IMR-90 (cell line): ENCODE data around the gene BRPF1. TPM values are rescaled to one million over a fixed set of nuclear protein-coding genes. Genes with fewer than 3 reads are reported as not detected.

ENCODE experiments used
- ATAC-seq: fragments of 200-7000 bp; cut with Tn5 transposase; 2 replicates; pipeline ENCODE4 v1.9.1; 2020; ENCODE audit warnings: low read depth, mild to moderate bottlenecking, moderate library complexity
- BruUV-seq: library from RNA; stranded (reverse); fragments of 400-500 nt; replicated peaks from 2 replicates; lab custom pipeline; 2021; lab: Mats Ljungman, UMichigan
- CTCF ChIA-PET: fragments of 300-600 bp; formaldehyde crosslinking; extraction: SDS; loops from one replicate; lab custom pipeline; 2021; ENCODE audit warnings: antibody characterized with exemption; lab: Yijun Ruan, JAX
- POLR2A ChIA-PET: fragments of 300-600 bp; sonication (Branson Sonifier 250); formaldehyde crosslinking; loops from one replicate; lab custom pipeline; 2022; ENCODE audit warnings: antibody characterized with exemption; ENCODE audit not compliant: unreplicated experiment; lab: Charles Lee
- DNase-seq: peaks from one replicate; pipeline ENCODE4 v3.0.0; 2013
- H2AFZ ChIP-seq: replicated peaks from 2 replicates; pipeline ENCODE3; 2013; ENCODE audit warnings: low read length, mild to moderate bottlenecking; ENCODE audit not compliant: poor library complexity
- H2AK5ac ChIP-seq: 2 replicates; pipeline ENCODE4 v1.6.1; 2013; ENCODE audit warnings: low read depth, low read length, inconsistent platforms
- H2AK9ac ChIP-seq: replicated peaks from 2 replicates; pipeline ENCODE3; 2013; ENCODE audit warnings: mild to moderate bottlenecking, low read depth, low read length, moderate library complexity; ENCODE audit not compliant: poor library complexity
- H2BK120ac ChIP-seq: 2 replicates; pipeline ENCODE4 v1.6.1; 2013; ENCODE audit warnings: low read depth, low read length, inconsistent platforms
- H2BK15ac ChIP-seq: 3 replicates; pipeline ENCODE4 v1.6.1; 2013; ENCODE audit warnings: low read depth, low read length, inconsistent platforms
- H2BK20ac ChIP-seq: 2 replicates; pipeline ENCODE4 v1.6.1; 2013; ENCODE audit warnings: low read depth, mild to moderate bottlenecking, inconsistent platforms, low read length, moderate library complexity
- H2BK5ac ChIP-seq: 2 replicates; pipeline ENCODE4 v1.6.1; 2013; ENCODE audit warnings: mild to moderate bottlenecking, low read depth, low read length, inconsistent platforms; ENCODE audit not compliant: poor library complexity, severe bottlenecking
- H3K14ac ChIP-seq: replicated peaks from 2 replicates; pipeline ENCODE4 v1.6.1; 2013; ENCODE audit warnings: low read depth, low read length, inconsistent platforms
- H3K18ac ChIP-seq: 2 replicates; pipeline ENCODE4 v1.6.1; 2013; ENCODE audit warnings: low read depth, low read length, control low read depth
- H3K23ac ChIP-seq: 2 replicates; pipeline ENCODE4 v1.6.1; 2013; ENCODE audit warnings: low read depth, low read length, inconsistent platforms
- H3K27ac ChIP-seq: 2 replicates; pipeline ENCODE4 v1.5.1; 2013; ENCODE audit warnings: mild to moderate bottlenecking, control low read depth, low read length; ENCODE audit not compliant: insufficient read depth
- H3K27me3 ChIP-seq: 2 replicates; pipeline ENCODE4 v1.6.1; 2013; ENCODE audit warnings: low read length; ENCODE audit not compliant: control insufficient read depth, insufficient read depth
- H3K36me3 ChIP-seq: 2 replicates; pipeline ENCODE4 v1.6.1; 2013; ENCODE audit warnings: low read length, mixed read lengths; ENCODE audit not compliant: control insufficient read depth, insufficient read depth
- H3K4ac ChIP-seq: 2 replicates; pipeline ENCODE4 v1.6.1; 2013; ENCODE audit warnings: low read depth, low read length, inconsistent platforms
- H3K4me1 ChIP-seq: 2 replicates; pipeline ENCODE4 v1.6.1; 2013; ENCODE audit warnings: low read length, mixed read lengths; ENCODE audit not compliant: control insufficient read depth, insufficient read depth
- H3K4me2 ChIP-seq: 2 replicates; pipeline ENCODE4 v1.6.1; 2013; ENCODE audit warnings: low read depth, mild to moderate bottlenecking, control low read depth, low read length, moderate library complexity
- H3K4me3 ChIP-seq: 2 replicates; pipeline ENCODE4 v1.5.1; 2013; ENCODE audit warnings: low read depth, mild to moderate bottlenecking, control low read depth, low read length, moderate library complexity; ENCODE audit not compliant: insufficient read depth
- H3K56ac ChIP-seq: 2 replicates; pipeline ENCODE4 v1.6.1; 2013; ENCODE audit warnings: low read length, inconsistent platforms; ENCODE audit not compliant: insufficient read depth; ENCODE audit errors: extremely low read depth
- H3K79me1 ChIP-seq, 2 experiments: 2 replicates each; pipeline ENCODE4 v1.6.1; 2013; ENCODE audit warnings: low read length in 2 of 2, inconsistent platforms in 1 of 2, low read depth in 1 of 2
- H3K9ac ChIP-seq: 2 replicates; pipeline ENCODE4 v1.6.1; 2013; ENCODE audit warnings: low read depth, low read length, control low read depth
- H3K9me1 ChIP-seq: 2 replicates; pipeline ENCODE4 v1.6.1; 2013; ENCODE audit warnings: low read length, inconsistent platforms; ENCODE audit not compliant: insufficient read depth
- H3K9me3 ChIP-seq: 2 replicates; pipeline ENCODE4 v1.6.1; 2013; ENCODE audit warnings: low read length; ENCODE audit not compliant: control insufficient read depth, insufficient read depth
- H4K20me1 ChIP-seq: 2 replicates; pipeline ENCODE4 v1.6.1; 2013; ENCODE audit warnings: low read length, inconsistent platforms; ENCODE audit not compliant: insufficient read depth
- H4K5ac ChIP-seq: 2 replicates; pipeline ENCODE4 v1.6.1; 2013; ENCODE audit warnings: mild to moderate bottlenecking, low read depth, low read length, control low read depth
- H4K8ac ChIP-seq, 2 experiments: 2 replicates each; pipeline ENCODE4 v1.6.1; 2013; ENCODE audit warnings: low read depth in 2 of 2, low read length in 2 of 2, control low read depth in 1 of 2, inconsistent platforms in 1 of 2
- H4K91ac ChIP-seq: 2 replicates; pipeline ENCODE4 v1.6.1; 2013; ENCODE audit warnings: low read depth, low read length, inconsistent platforms; ENCODE audit not compliant: insufficient read depth
- BHLHE40 ChIP-seq: fragments of 150-350 bp; IDR thresholded peaks from 2 replicates; pipeline ENCODE4 v1.6.1; 2016; ENCODE audit warnings: mild to moderate bottlenecking, low read depth, low read length
- CEBPB ChIP-seq: IDR thresholded peaks from 2 replicates; pipeline ENCODE4 v1.6.1; 2012; ENCODE audit warnings: low read depth, low read length, improper control_type of control experiment
- CHD1 ChIP-seq: IDR thresholded peaks from 2 replicates; pipeline ENCODE4 v1.6.1; 2012; ENCODE audit warnings: low read depth, low read length, improper control_type of control experiment
- CTCF ChIP-seq: conservative IDR thresholded peaks from 2 replicates; pipeline ENCODE4 v1.5.1; 2012; ENCODE audit warnings: mild to moderate bottlenecking, low read depth, low read length, improper control_type of control experiment
- FOS ChIP-seq: fragments of 150-350 bp; IDR thresholded peaks from 2 replicates; pipeline ENCODE4 v1.6.1; 2016; ENCODE audit warnings: low read depth, low read length
- MAZ ChIP-seq: IDR thresholded peaks from 2 replicates; pipeline ENCODE4 v1.6.1; 2012; ENCODE audit warnings: low read depth, mild to moderate bottlenecking, low read length, improper control_type of control experiment, moderate library complexity, borderline replicate concordance
- MXI1 ChIP-seq: IDR thresholded peaks from 2 replicates; pipeline ENCODE4 v1.6.1; 2012; ENCODE audit warnings: low read depth, mild to moderate bottlenecking, low read length, moderate library complexity, borderline replicate concordance
- POLR2A ChIP-seq: IDR thresholded peaks from 2 replicates; pipeline ENCODE4 v1.6.1; 2012; ENCODE audit warnings: mild to moderate bottlenecking, low read depth, low read length
- RAD21 ChIP-seq: IDR thresholded peaks from 2 replicates; pipeline ENCODE4 v1.6.1; 2012; ENCODE audit warnings: low read length, improper control_type of control experiment
- RCOR1 ChIP-seq: IDR thresholded peaks from 2 replicates; pipeline ENCODE4 v1.6.1; 2012; ENCODE audit warnings: mild to moderate bottlenecking, low read length, improper control_type of control experiment; ENCODE audit not compliant: insufficient replicate concordance
- RFX5 ChIP-seq: IDR thresholded peaks from 2 replicates; pipeline ENCODE4 v1.8.0; 2012; ENCODE audit warnings: low read depth, mild to moderate bottlenecking, low read length, moderate library complexity
- WGBS, 2 experiments: methylation state at CpG; one replicate each; pipeline versions ENCODE4 v1.1.5 to v1.1.7; 2013; ENCODE audit warnings: missing lambda C conversion rate in 2 of 2; ENCODE audit not compliant: insufficient read length in 1 of 2; ENCODE audit errors: extremely low coverage in 2 of 2; 5-methylcytosine and 5-hydroxymethylcytosine counted together
- dilution Hi-C: fragments of 300-500 bp; cut with HindIII; formaldehyde crosslinking; loops from one replicate; pipeline ENCODE4 v1.14.3; 2018; ENCODE audit warnings: low sequenced_read_pairs; ENCODE audit not compliant: unreplicated experiment
- in situ Hi-C: fragments of 300-500 bp; cut with MboI; formaldehyde crosslinking; loops from 3 replicates; pipeline ENCODE4 v1.14.3; 2019; ENCODE audit warnings: low sequenced_read_pairs, inconsistent platforms, mixed read lengths
- intact Hi-C: fragments of 100-400 bp; cut with micrococcal nuclease; formaldehyde crosslinking; loops from 2 replicates; pipeline ENCODE4 v1.10.0; 2022
- polyA plus RNA-seq, 3 experiments: library from polyadenylated mRNA; depleted of rRNA; stranded (reverse); fragments of >200 nt; gene quantifications; 2 replicates each; pipeline ENCODE4 v1.2.3, GENCODE V29; 2012; ENCODE audit warnings: low replicate concordance in 1 of 3
- total RNA-seq: library from RNA; depleted of rRNA; stranded (reverse); fragments of >200 nt; gene quantifications from 2 replicates; pipeline ENCODE4 v1.2.3, GENCODE V29; 2012
- TF ChIP-seq, protein P1 (sequence below): fragments of 150-350 bp; IDR thresholded peaks from 2 replicates; pipeline ENCODE4 v1.6.1; 2016; ENCODE audit warnings: low read depth, mild to moderate bottlenecking, low read length, moderate library complexity, borderline replicate concordance

BRPF1 gene
- total and polyA plus RNA-seq, 2 of the 4 experiments (the other 2 are of a cell fraction) = 13.6 to 15.6 TPM

- H3K56ac ChIP-seq = no peak overlapping the region
- dilution Hi-C loops = no loop called here
- no peak overlapping the region for H2AFZ ChIP-seq
- H4K20me1 ChIP-seq = no peaks in the 10 kb centered on the region
- no peak overlapping the region for H3K14ac ChIP-seq
- POLR2A ChIA-PET = no interaction called here
- intact Hi-C loops = no loop called here
- H3K9ac ChIP-seq = no peak overlapping the region
- H3K4me2 ChIP-seq = no peak overlapping the region
- no peak overlapping the region for H2BK120ac ChIP-seq
- H2AK9ac ChIP-seq = no peak overlapping the region
- no peak overlapping the region for H4K5ac ChIP-seq
- H3K79me1 ChIP-seq = no peaks in the 10 kb centered on the region
- BruUV-seq = no TSS peak
- no peak overlapping the region for H2BK20ac ChIP-seq
- no peak overlapping the region for H4K8ac ChIP-seq
- no peak overlapping the region for H3K27ac ChIP-seq
- DNase-seq (no peak), ATAC-seq (no peak)
- H3K9me3 ChIP-seq = no peaks in the 10 kb centered on the region
- H4K91ac ChIP-seq = no peak overlapping the region
- peaks cover 40% of the 10 kb centered on the region for H3K36me3 ChIP-seq
- H3K23ac ChIP-seq = no peak overlapping the region
- H3K4ac ChIP-seq = no peak overlapping the region
- no peaks in the 10 kb centered on the region; the same call in 1 of the 2 replicates for H3K9me1 ChIP-seq
- no peaks in the 10 kb centered on the region for H3K4me1 ChIP-seq
- no peaks in the 10 kb centered on the region for H3K27me3 ChIP-seq
- H3K18ac ChIP-seq = no peak overlapping the region
- in situ Hi-C loops = no loop called here
- H2AK5ac ChIP-seq = no peak overlapping the region
- no peak overlapping the region for H2BK15ac ChIP-seq
- CTCF ChIA-PET = no interaction called here
- 71% methylated on average over 1 of the region's 4 CpGs; no CpG with 5 or more reads in 1 of the 2 experiments for WGBS, 2 experiments
- no peak for TF ChIP-seq MAZ
- TF ChIP-seq BHLHE40 = no peak
- TF ChIP-seq, protein P1, sequence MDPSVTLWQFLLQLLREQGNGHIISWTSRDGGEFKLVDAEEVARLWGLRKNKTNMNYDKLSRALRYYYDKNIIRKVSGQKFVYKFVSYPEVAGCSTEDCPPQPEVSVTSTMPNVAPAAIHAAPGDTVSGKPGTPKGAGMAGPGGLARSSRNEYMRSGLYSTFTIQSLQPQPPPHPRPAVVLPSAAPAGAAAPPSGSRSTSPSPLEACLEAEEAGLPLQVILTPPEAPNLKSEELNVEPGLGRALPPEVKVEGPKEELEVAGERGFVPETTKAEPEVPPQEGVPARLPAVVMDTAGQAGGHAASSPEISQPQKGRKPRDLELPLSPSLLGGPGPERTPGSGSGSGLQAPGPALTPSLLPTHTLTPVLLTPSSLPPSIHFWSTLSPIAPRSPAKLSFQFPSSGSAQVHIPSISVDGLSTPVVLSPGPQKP = no peak
- TF ChIP-seq CEBPB = no peak
- no peak for TF ChIP-seq POLR2A
- TF ChIP-seq RAD21 = no peak
- TF ChIP-seq CTCF = no peak
- no peak for TF ChIP-seq FOS
- no peak for TF ChIP-seq CHD1
- TF ChIP-seq MXI1 = no peak
- no peak for TF ChIP-seq RCOR1
- TF ChIP-seq RFX5 = no peak
- no peak overlapping the region for H2BK5ac ChIP-seq
- no peak overlapping the region for H3K4me3 ChIP-seq
Measured at GRCh38 chr3:9697892-9698291, 33.6 kb upstream of the BRPF1 start.
